Adipose tissue (tissue), 3 donors: ENCODE results near the gene GDPD5. TPM values are rescaled to one million over a fixed set of nuclear protein-coding genes. Genes with fewer than 3 reads are reported as not detected.
"Not testable (repeated sequence)": the region's sequence is repeated elsewhere in the genome, so short reads cannot be mapped to it uniquely, and the experiment has no call there.

ENCODE experiments used
- H3K27ac ChIP-seq: one replicate; pipeline ENCODE4 v1.5.1; 2013; ENCODE audit warnings: low read depth, low read length
- WGBS, 3 donors: extraction: QIAGEN DNeasy Blood & Tissue Kit; methylation state at CpG; one replicate each; pipeline ENCODE4 v1.1.7; 2013; 5-methylcytosine and 5-hydroxymethylcytosine counted together
- polyA plus RNA-seq, 3 donors: library from polyadenylated mRNA; stranded (reverse); fragments of 200-250 nt; gene quantifications; one replicate each; pipeline ENCODE4 v1.2.3, GENCODE V29; 2013
- donor health status: healthy with polysubstance abuse.
- donor health status: Bipolar disorder and iron deficiency.
- donor health status: healthy.

Gene GDPD5
- polyA plus RNA-seq, 3 donors: 25.6 to 49.8 (median 34.1) TPM

- WGBS, 3 donors: 1 to 5% (median 1%) methylated on average over 81 to 134 of the region's 134 CpGs
- no peak overlapping the region for H3K27ac ChIP-seq
These were observed 95.6 kb downstream of the GDPD5 start for GRCh38 chr11:75429902-75430713.

- 23 to 34% (median 30%) methylated on average over 19 to 25 of the region's 25 CpGs for WGBS, 3 donors
- H3K27ac ChIP-seq: no peak overlapping the region
These were observed 96.2 kb downstream of the GDPD5 start for GRCh38 chr11:75429641-75429901.

GRCh38 chr11:75428989-75429640 is 96.6 kb downstream of the GDPD5 start:
- WGBS, 3 donors: 74 to 87% (median 77%) methylated on average over 16 of the region's 16 CpGs

GRCh38 chr11:75428281-75428724 is 97.4 kb downstream of the GDPD5 start:
- 32 to 62% (median 39%) methylated on average over 31 to 32 of the region's 32 CpGs for WGBS, 3 donors
- H3K27ac ChIP-seq: no peak overlapping the region

More at GRCh38 chr11:75428989-75429640, 96.6 kb downstream of the GDPD5 start:
- no peak overlapping the region for H3K27ac ChIP-seq

- H3K27ac ChIP-seq: no peak overlapping the region
These were observed 98.6 kb downstream of the GDPD5 start for GRCh38 chr11:75427181-75427580.

GRCh38 chr11:75426720-75427086 is 99.0 kb downstream of the GDPD5 start:
- WGBS, 3 donors: 83 to 92% (median 91%) methylated on average over 5 of the region's 5 CpGs
- H3K27ac ChIP-seq: no peak overlapping the region

GRCh38 chr11:75425422-75425821 is 100.3 kb downstream of the GDPD5 start:
- no peak overlapping the region for H3K27ac ChIP-seq
- 83 to 91% (median 84%) methylated on average over 20 to 29 of the region's 29 CpGs for WGBS, 3 donors

GRCh38 chr11:75424396-75424795 is 101.3 kb downstream of the GDPD5 start:
- WGBS, 3 donors: 92 to 100% (median 94%) methylated on average over 1 of the region's 1 CpG
- no peak overlapping the region for H3K27ac ChIP-seq

- 84 to 89% (median 87%) methylated on average over 9 of the region's 9 CpGs for WGBS, 3 donors
- no peak overlapping the region for H3K27ac ChIP-seq
These were observed 102.0 kb downstream of the GDPD5 start for GRCh38 chr11:75423721-75424120.

- no peak overlapping the region for H3K27ac ChIP-seq
- WGBS, 3 donors: 50 to 92% (median 90%) methylated on average over 15 of the region's 15 CpGs
These were observed 103.2 kb downstream of the GDPD5 start for GRCh38 chr11:75422248-75423231.

- no peak overlapping the region for H3K27ac ChIP-seq
These were observed 103.9 kb downstream of the GDPD5 start for GRCh38 chr11:75421902-75422247.

GRCh38 chr11:75421035-75421602 is 104.6 kb downstream of the GDPD5 start:
- H3K27ac ChIP-seq: no peak overlapping the region
- 76 to 82% (median 78%) methylated on average over 11 of the region's 11 CpGs for WGBS, 3 donors

More at GRCh38 chr11:75421902-75422247, 103.9 kb downstream of the GDPD5 start:
- WGBS, 3 donors: 32 to 74% (median 70%) methylated on average over 2 of the region's 2 CpGs

GRCh38 chr11:75420224-75421034 is 105.3 kb downstream of the GDPD5 start:
- 88 to 95% (median 89%) methylated on average over 14 of the region's 14 CpGs for WGBS, 3 donors
- H3K27ac ChIP-seq: no peak overlapping the region

GRCh38 chr11:75413864-75414263 is 111.9 kb downstream of the GDPD5 start:
- WGBS, 3 donors: 53 to 83% (median 82%) methylated on average over 2 of the region's 2 CpGs
- no peak overlapping the region for H3K27ac ChIP-seq

GRCh38 chr11:75413146-75413545 is 112.6 kb downstream of the GDPD5 start:
- 78 to 91% (median 84%) methylated on average over 10 of the region's 10 CpGs for WGBS, 3 donors
- H3K27ac ChIP-seq: not testable (repeated sequence)

GRCh38 chr11:75409971-75410370 is 115.8 kb downstream of the GDPD5 start:
- WGBS, 3 donors: 89 to 95% (median 91%) methylated on average over 13 to 27 of the region's 33 CpGs
- H3K27ac ChIP-seq: not testable (repeated sequence)

GRCh38 chr11:75408957-75409219 is 116.9 kb downstream of the GDPD5 start:
- H3K27ac ChIP-seq: no peak overlapping the region
- WGBS, 3 donors: 92 to 95% (median 92%) methylated on average over 2 of the region's 2 CpGs

GRCh38 chr11:75406338-75406777 is 119.4 kb downstream of the GDPD5 start:
- WGBS, 3 donors: 23 to 33% (median 31%) methylated on average over 1 of the region's 1 CpG
- no peak overlapping the region for H3K27ac ChIP-seq
